ENCODE measurements around the gene C16orf92. TPM values are rescaled to one million over a fixed set of nuclear protein-coding genes. Genes with fewer than 3 reads are reported as not detected.
A peak's percentile ranks its signal among the peaks of the same experiment; 100 is the strongest.

Gene C16orf92
- total RNA-seq, 1 experiment from 2014 or later: not detected

GRCh38 chr16:30060836-30061554, 38.0 kb downstream of the C16orf92 start:
- ChIA-PET POLR2A (no interaction called here), CTCF (interaction anchor here (0.7 kb wide), 2 partner anchors 31 to 345 kb away, joined by 3 read pairs; no protein-coding TSS in a partner anchor), RAD21 (ENCODE audit: low non-redundant PET in 1 of 2, low total read pairs in 2 of 2, uncharacterized antibody in 2 of 2, unreplicated experiment in 2 of 2) (no interaction called here)
- peaks cover 13% of the 10 kb centered on the region for H3K79me2 ChIP-seq (ENCODE audit: insufficient read depth, low read length)
- H3K9me3 ChIP-seq (ENCODE audit: control insufficient read depth in 1 of 2, insufficient read depth in 1 of 2, low read depth in 1 of 2, low read length in 2 of 2): no peaks in the 10 kb centered on the region
- H3K27ac ChIP-seq (ENCODE audit: low read depth, low read length): peak overlapping the region; percentile 8; the same call in 1 of the 2 replicates
- no peaks in the 10 kb centered on the region for H3K27me3 ChIP-seq (ENCODE audit: insufficient read depth, low read length)
- ATAC-seq (no peak), DNase-seq (ENCODE audit: low read depth, low spot score) (no peak)
- H3K36me3 ChIP-seq (ENCODE audit: control insufficient read depth in 1 of 2, insufficient read depth in 2 of 2, low read length in 2 of 2): peaks cover 0 to 5% of the 10 kb centered on the region in 2 experiments; a peak in 3 of 4 replicates
- no TSS peak for BruUV-seq (replicated peaks)
- H3K9ac ChIP-seq (ENCODE audit: low read length): 0 out of 2 replicates have a peak overlapping the region, but pooled peaks have one; percentile 18
- no peaks in the 10 kb centered on the region for H4K20me1 ChIP-seq (ENCODE audit: insufficient read depth)
- H3K4me3 ChIP-seq (replicated peaks in 1 of 2; ENCODE audit: low read depth in 1 of 2, low read length in 2 of 2): no peak overlapping the region
- no peaks in the 10 kb centered on the region for H3K9me2 ChIP-seq (ENCODE audit: insufficient read depth)
- no peak overlapping the region for H2AFZ ChIP-seq (ENCODE audit: low read depth, low read length, poor library complexity, severe bottlenecking)
- TF ChIP-seq POLR2A (IDR thresholded peaks at IDR 0.05; ENCODE audit: borderline replicate concordance, extremely low read depth, insufficient read depth, insufficient read length) (no peak), CEBPB (IDR thresholded peaks at IDR 0.05; ENCODE audit: low read depth) (no peak), ELF1 (IDR thresholded peaks at IDR 0.05; ENCODE audit: borderline replicate concordance, low read depth) (no peak), SIN3A (IDR thresholded peaks at IDR 0.05; ENCODE audit: low read depth) (no peak)
- peaks cover 17 to 27% of the 10 kb centered on the region in 2 experiments for H3K4me1 ChIP-seq (ENCODE audit: control insufficient read depth in 1 of 2, insufficient read depth in 2 of 2, low read length in 2 of 2)
- intact Hi-C loops (cut with micrococcal nuclease): no loop called here
- H3K4me2 ChIP-seq (ENCODE audit: low read length): peak overlapping the region; percentile 9; the same call in 1 of the 2 replicates

GRCh38 chr16:30063278-30063892, 40.4 kb downstream of the C16orf92 start:
- H3K4me1 ChIP-seq (ENCODE audit: control insufficient read depth in 1 of 2, insufficient read depth in 2 of 2, low read length in 2 of 2): peaks cover 25 to 45% of the 10 kb centered on the region in 2 experiments
- intact Hi-C loops (cut with micrococcal nuclease): no loop called here
- DNase-seq (ENCODE audit: low read depth, low spot score): no peak
- H3K27me3 ChIP-seq (ENCODE audit: insufficient read depth, low read length): no peaks in the 10 kb centered on the region
- H3K27ac ChIP-seq (ENCODE audit: low read depth, low read length): peak overlapping the region; percentile 100
- peak overlapping the region; percentile 99 for H3K9ac ChIP-seq (ENCODE audit: low read length)
- peak overlapping the region; percentile 95 for H3K4me2 ChIP-seq (ENCODE audit: low read length)
- POLR2A ChIA-PET: interaction anchor here (0.6 kb wide), 1 partner anchor 103 kb away, joined by 7 read pairs; no protein-coding TSS in a partner anchor
- H3K36me3 ChIP-seq (ENCODE audit: control insufficient read depth in 1 of 2, insufficient read depth in 2 of 2, low read length in 2 of 2): peaks cover 12 to 25% of the 10 kb centered on the region in 2 experiments
- peak overlapping the region; percentile 98 for H3K4me3 ChIP-seq (replicated peaks in 1 of 2; ENCODE audit: low read depth in 1 of 2, low read length in 2 of 2)
- RAD21 ChIA-PET (ENCODE audit: low non-redundant PET in 1 of 2, low total read pairs in 2 of 2, uncharacterized antibody in 2 of 2, unreplicated experiment in 2 of 2): no interaction called here
- CTCF ChIA-PET: no interaction called here
- no TSS peak for BruUV-seq (replicated peaks)
- peaks cover 2% of the 10 kb centered on the region; the same call in 1 of the 2 replicates for H4K20me1 ChIP-seq (ENCODE audit: insufficient read depth)
- no peaks in the 10 kb centered on the region for H3K9me3 ChIP-seq (ENCODE audit: control insufficient read depth in 1 of 2, insufficient read depth in 1 of 2, low read depth in 1 of 2, low read length in 2 of 2)
- H3K9me2 ChIP-seq (ENCODE audit: insufficient read depth): no peaks in the 10 kb centered on the region
- peaks cover 37% of the 10 kb centered on the region for H3K79me2 ChIP-seq (ENCODE audit: insufficient read depth, low read length)
- no peak overlapping the region for H2AFZ ChIP-seq (ENCODE audit: low read depth, low read length, poor library complexity, severe bottlenecking)
- no peak for ATAC-seq
- TF ChIP-seq POLR2A (IDR thresholded peaks at IDR 0.05; ENCODE audit: borderline replicate concordance, extremely low read depth, insufficient read depth, insufficient read length) (no peak), MAX (IDR thresholded peaks at IDR 0.05) (no peak), CBX3 (IDR thresholded peaks at IDR 0.05; ENCODE audit: low read depth) (no peak), ZFX (IDR thresholded peaks at IDR 0.05) (no peak), YY1 (IDR thresholded peaks at IDR 0.05; ENCODE audit: extremely low read depth, insufficient replicate concordance, low read depth, low read length) (no peak), EZH2phosphoT487 (IDR thresholded peaks at IDR 0.05; ENCODE audit: borderline replicate concordance) (no peak), SIN3A (IDR thresholded peaks at IDR 0.05; ENCODE audit: low read depth) (no peak), SP1 (IDR thresholded peaks at IDR 0.05; ENCODE audit: low read depth) (no peak)
- TF ChIP-seq, protein P1, sequence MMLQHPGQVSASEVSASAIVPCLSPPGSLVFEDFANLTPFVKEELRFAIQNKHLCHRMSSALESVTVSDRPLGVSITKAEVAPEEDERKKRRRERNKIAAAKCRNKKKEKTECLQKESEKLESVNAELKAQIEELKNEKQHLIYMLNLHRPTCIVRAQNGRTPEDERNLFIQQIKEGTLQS (IDR thresholded peaks at IDR 0.05): no peak
- TF ChIP-seq, protein P2, sequence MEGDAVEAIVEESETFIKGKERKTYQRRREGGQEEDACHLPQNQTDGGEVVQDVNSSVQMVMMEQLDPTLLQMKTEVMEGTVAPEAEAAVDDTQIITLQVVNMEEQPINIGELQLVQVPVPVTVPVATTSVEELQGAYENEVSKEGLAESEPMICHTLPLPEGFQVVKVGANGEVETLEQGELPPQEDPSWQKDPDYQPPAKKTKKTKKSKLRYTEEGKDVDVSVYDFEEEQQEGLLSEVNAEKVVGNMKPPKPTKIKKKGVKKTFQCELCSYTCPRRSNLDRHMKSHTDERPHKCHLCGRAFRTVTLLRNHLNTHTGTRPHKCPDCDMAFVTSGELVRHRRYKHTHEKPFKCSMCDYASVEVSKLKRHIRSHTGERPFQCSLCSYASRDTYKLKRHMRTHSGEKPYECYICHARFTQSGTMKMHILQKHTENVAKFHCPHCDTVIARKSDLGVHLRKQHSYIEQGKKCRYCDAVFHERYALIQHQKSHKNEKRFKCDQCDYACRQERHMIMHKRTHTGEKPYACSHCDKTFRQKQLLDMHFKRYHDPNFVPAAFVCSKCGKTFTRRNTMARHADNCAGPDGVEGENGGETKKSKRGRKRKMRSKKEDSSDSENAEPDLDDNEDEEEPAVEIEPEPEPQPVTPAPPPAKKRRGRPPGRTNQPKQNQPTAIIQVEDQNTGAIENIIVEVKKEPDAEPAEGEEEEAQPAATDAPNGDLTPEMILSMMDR (IDR thresholded peaks at IDR 0.05 in 2 of 3, conservative IDR thresholded peaks at IDR 0.05 in 1 of 3; ENCODE audit: borderline replicate concordance in 1 of 3, insufficient read depth in 1 of 3, low read depth in 2 of 3, low read length in 2 of 3): no peak
